ENCODE measurements around the gene FXR2. TPM values are rescaled to one million over a fixed set of nuclear protein-coding genes. Genes with fewer than 3 reads are reported as not detected.

The FXR2 gene
- total and polyA plus RNA-seq, 10 of the 15 experiments (the other 5 are each of a cell fraction or from before 2014, with no cell fraction given), result 1.6 to 33.3 (median 22.0) TPM

GRCh38 chr17:7654832-7655540 lies 40.3 kb upstream of the FXR2 start:
- Histone ChIP-seq H2AFZ (ENCODE audit: control insufficient read depth, low read depth, low read length) (no peak overlapping the region), H3K9me3 (replicated peaks; ENCODE audit: control insufficient read depth, insufficient read depth, low read length) (no peaks in the 10 kb centered on the region), H3K79me2 (ENCODE audit: control insufficient read depth, insufficient read depth, low read length) (no peaks in the 10 kb centered on the region), H3K9ac (ENCODE audit: control insufficient read depth, insufficient read depth, low read length) (no peak overlapping the region), H3K27ac (ENCODE audit: control insufficient read depth, insufficient read depth) (no peak overlapping the region), H3K4me1 (ENCODE audit: control insufficient read depth, insufficient read depth, low read length) (peaks cover 3% of the 10 kb centered on the region; the same call in 1 of the 2 replicates), H3K4me2 (ENCODE audit: control insufficient read depth, insufficient read depth) (no peak overlapping the region), H4K20me1 (ENCODE audit: control insufficient read depth, insufficient read depth) (no peaks in the 10 kb centered on the region), H3K27me3 (replicated peaks in 1 of 2; ENCODE audit: control insufficient read depth in 2 of 2, insufficient read depth in 2 of 2, low read length in 1 of 2) (peaks cover 5 to 11% of the 10 kb centered on the region in 2 experiments), H3K4me3 (no peak overlapping the region), H3K36me3 (ENCODE audit: control insufficient read depth in 2 of 2, insufficient read depth in 2 of 2, low read length in 1 of 2) (no peaks in the 10 kb centered on the region)
- no peak for FAIRE-seq
- no peak for TF ChIP-seq MLLT1 (IDR thresholded peaks at IDR 0.05)
- TF ChIP-seq SRF (IDR thresholded peaks at IDR 0.05; ENCODE audit: low read depth in 2 of 2, low read length in 2 of 2), result no peak
- TF ChIP-seq ZBTB4 (CRISPR knock-in tag; IDR thresholded peaks at IDR 0.05), result no peak
- TF ChIP-seq IRF3 (IDR thresholded peaks at IDR 0.05), result no peak
- POLR2A ChIA-PET, result no interaction called here
- ATAC-seq, result no peak; the same call in 2 of the 3 replicates
- BruUV-seq (replicated peaks), result no TSS peak
- no peak for DNase-seq (ENCODE audit: low read depth, low spot score)
- RAD21 ChIA-PET (ENCODE audit: unreplicated experiment), result interaction anchor here (0.9 kb wide), 1 partner anchor 33 kb away, joined by 4 read pairs; the partner anchor contains the start of genes TP53 and WRAP53
- SMC1A ChIA-PET (ENCODE audit: uncharacterized antibody, unreplicated experiment), result no interaction called here
- 48% methylated on average over 16 of the region's 16 CpGs for WGBS (ENCODE audit: insufficient coverage, insufficient replicate concordance, low lambda C conversion rate, missing lambda C conversion rate)
- in situ Hi-C loops (cut with MboI), result no loop called here
- CTCF ChIA-PET, result interaction anchor here (0.9 to 1.0 kb wide), 3 partner anchors 12 to 32 kb away, joined by 3 to 5 read pairs (median 3); partner anchors contain the start of gene TP53
- intact Hi-C loops (cut with micrococcal nuclease; ENCODE audit: unreplicated experiment), result no loop called here
